Liver (tissue), 9 donors: Measurements from ENCODE around the gene SPIRE2. TPM values are rescaled to one million over a fixed set of nuclear protein-coding genes. Genes with fewer than 3 reads are reported as not detected.
"Not testable (repeated sequence)": the region's sequence is repeated elsewhere in the genome, so short reads cannot be mapped to it uniquely, and the experiment has no call there.

Experiments used
- DNase-seq: peaks from one replicate; pipeline ENCODE4 v3.0.0-alpha.2; 2017; ENCODE audit warnings: low spot score
- H3K27ac ChIP-seq, 2 donors: one replicate each; pipeline ENCODE4 v1.7.0; 2013; ENCODE audit warnings: inconsistent platforms in 2 of 2, low read length in 2 of 2, control low read depth in 1 of 2, low read depth in 1 of 2, mild to moderate bottlenecking in 1 of 2
- H3K27me3 ChIP-seq, 4 donors: one replicate each; pipeline versions ENCODE4 v1.6.1 to v1.7.0; 2013; ENCODE audit warnings: low read length in 3 of 4, inconsistent platforms in 1 of 4, mild to moderate bottlenecking in 1 of 4, moderate library complexity in 1 of 4; ENCODE audit not compliant: control insufficient read depth in 4 of 4, insufficient read depth in 4 of 4
- H3K36me3 ChIP-seq, 4 donors: one replicate each; pipeline versions ENCODE4 v1.6.1 to v1.7.0; 2013; ENCODE audit warnings: low read length in 3 of 4, mild to moderate bottlenecking in 3 of 4, low read depth in 1 of 4, moderate library complexity in 1 of 4; ENCODE audit not compliant: control insufficient read depth in 4 of 4, insufficient read depth in 3 of 4
- H3K4me1 ChIP-seq, 4 donors: one replicate each; pipeline versions ENCODE4 v1.6.1 to v1.7.0; 2013; ENCODE audit warnings: low read length in 3 of 4, mild to moderate bottlenecking in 3 of 4, moderate library complexity in 1 of 4; ENCODE audit not compliant: control insufficient read depth in 4 of 4, insufficient read depth in 4 of 4
- H3K4me3 ChIP-seq, 3 donors: one replicate each; pipeline versions ENCODE4 v1.6.1 to v1.7.0; 2013; ENCODE audit warnings: low read length in 3 of 3, control low read depth in 1 of 3, low read depth in 1 of 3, mild to moderate bottlenecking in 1 of 3
- H3K9ac ChIP-seq, 2 donors: one replicate each; pipeline ENCODE4 v1.7.0; 2013; ENCODE audit warnings: low read length in 2 of 2, mild to moderate bottlenecking in 2 of 2, moderate library complexity in 2 of 2, control low read depth in 1 of 2, low read depth in 1 of 2
- H3K9me3 ChIP-seq, 4 donors: one replicate each; pipeline versions ENCODE4 v1.6.1 to v1.7.0; 2013; ENCODE audit warnings: low read length in 3 of 4; ENCODE audit not compliant: control insufficient read depth in 4 of 4
- EGR1 ChIP-seq, 2 donors: IDR thresholded peaks; 2 replicates each; pipeline ENCODE4 v1.6.1; 2016 to 2018; ENCODE audit warnings: antibody characterized with exemption in 2 of 2, low read depth in 2 of 2
- FOXA1 ChIP-seq: IDR thresholded peaks from 2 replicates; pipeline ENCODE4 v1.6.1; 2016; ENCODE audit warnings: antibody characterized with exemption
- FOXA2 ChIP-seq: IDR thresholded peaks from 2 replicates; pipeline ENCODE4 v1.6.1; 2016; ENCODE audit warnings: antibody characterized with exemption
- JUND ChIP-seq, 2 donors: IDR thresholded peaks; 2 replicates each; pipeline ENCODE4 v1.6.1; 2016; ENCODE audit warnings: antibody characterized with exemption in 2 of 2
- RAD21 ChIP-seq, 2 donors: IDR thresholded peaks; 2 replicates each; pipeline ENCODE4 v1.6.1; 2016; ENCODE audit warnings: antibody characterized with exemption in 2 of 2, mild to moderate bottlenecking in 2 of 2
- RXRA ChIP-seq, 2 donors: IDR thresholded peaks; 2 replicates each; pipeline ENCODE4 v1.6.1; 2017 to 2018; ENCODE audit warnings: antibody characterized with exemption in 2 of 2, mild to moderate bottlenecking in 1 of 2
- SP1 ChIP-seq: IDR thresholded peaks from 2 replicates; pipeline ENCODE4 v1.6.1; 2018; ENCODE audit warnings: antibody characterized with exemption, mild to moderate bottlenecking
- TAF1 ChIP-seq: conservative IDR thresholded peaks from 2 replicates; pipeline ENCODE4 v1.6.1; 2016; ENCODE audit warnings: antibody characterized with exemption, mild to moderate bottlenecking
- YY1 ChIP-seq: IDR thresholded peaks from 2 replicates; pipeline ENCODE4 v1.6.1; 2016; ENCODE audit warnings: antibody characterized with exemption, mild to moderate bottlenecking
- WGBS: extraction: QIAGEN DNeasy Blood & Tissue Kit; methylation state at CpG from one replicate; pipeline ENCODE4 v1.1.7; 2013; 5-methylcytosine and 5-hydroxymethylcytosine counted together
- polyA plus RNA-seq, 2 donors: library from polyadenylated mRNA; stranded (reverse) in 1 of 2; unstranded in 1 of 2; fragments of 200-250 nt in 1 of 2; fragments of >200 nt in 1 of 2; fragmentation: Nextera tagmentation in 1 of 2; extraction: Ambion mirVana in 1 of 2; gene quantifications; one replicate each; pipeline versions ENCODE4 v1.2.1 to v1.2.3, GENCODE V29; 2013 to 2015
- total RNA-seq, 2 donors: library from RNA; depleted of rRNA; stranded (reverse); fragments of >200 nt; gene quantifications; one replicate each; pipeline ENCODE4 v1.2.3, GENCODE V29; 2014
- TF ChIP-seq, protein P1 (sequence below): IDR thresholded peaks from 2 replicates; pipeline ENCODE4 v1.6.1; 2016; ENCODE audit warnings: antibody characterized with exemption, mild to moderate bottlenecking
- TF ChIP-seq, protein P2 (sequence below): fragments of 150-350 bp; IDR thresholded peaks from 2 replicates; pipeline ENCODE4 v1.5.1; 2017; ENCODE audit warnings: improper control_type of control experiment, low read depth, low read length; ENCODE audit not compliant: missing input control
- TF ChIP-seq, protein P3 (sequence below): IDR thresholded peaks from 2 replicates; pipeline ENCODE4 v1.6.1; 2016; ENCODE audit warnings: antibody characterized with exemption
- TF ChIP-seq, protein P4 (sequence below): IDR thresholded peaks from 2 replicates; pipeline ENCODE4 v1.6.1; 2016; ENCODE audit warnings: antibody characterized with exemption
- donor health status: healthy.
- donor health status: healthy.
- donor health status: healthy.
- donor health status: healthy.
- donor health status: healthy.

SPIRE2 gene
- total and polyA plus RNA-seq, 4 donors: 1.7 to 7.2 (median 2.9) TPM

DNA sequence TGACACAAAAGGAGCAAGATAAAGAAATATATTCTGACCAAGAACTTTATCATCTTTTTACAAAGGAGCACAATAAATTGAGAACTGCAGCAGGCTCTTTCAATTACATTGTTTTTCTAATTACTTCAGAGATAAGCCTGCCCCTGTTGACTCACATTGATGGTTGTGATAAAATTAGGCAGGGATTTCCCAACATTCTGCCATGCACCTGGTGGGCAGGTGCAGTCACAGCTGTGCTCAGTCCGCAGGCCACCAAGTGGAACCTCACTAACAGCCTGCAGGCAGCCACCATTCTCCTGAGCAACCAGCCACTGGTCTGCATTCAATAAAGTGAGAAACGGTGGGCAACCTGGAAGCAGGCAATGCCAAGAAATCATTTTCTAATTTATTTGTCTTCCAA, 17.0 kb upstream of the SPIRE2 start:
- DNase-seq: no peak
- Histone ChIP-seq H3K9ac (no peak overlapping the region), H3K4me1 (peaks cover 2 to 9% (median 6%) of the 10 kb centered on the region in 4 donors), H3K9me3 (no peaks in the 10 kb centered on the region), H3K27ac (no peak overlapping the region), H3K27me3 (no peaks in the 10 kb centered on the region), H3K36me3 (no peaks in the 10 kb centered on the region), H3K4me3 (no peak overlapping the region)
- 81% methylated on average over 2 of the region's 2 CpGs for WGBS
- no peak for TF ChIP-seq EGR1 (IDR thresholded peaks at IDR 0.05; ENCODE audit: low read depth in 2 of 2)
- TF ChIP-seq RAD21 (IDR thresholded peaks at IDR 0.05): no peak
- no peak for TF ChIP-seq FOXA1
- TF ChIP-seq FOXA2: no peak
- no peak for TF ChIP-seq JUND (IDR thresholded peaks at IDR 0.05)
- TF ChIP-seq, protein P1, sequence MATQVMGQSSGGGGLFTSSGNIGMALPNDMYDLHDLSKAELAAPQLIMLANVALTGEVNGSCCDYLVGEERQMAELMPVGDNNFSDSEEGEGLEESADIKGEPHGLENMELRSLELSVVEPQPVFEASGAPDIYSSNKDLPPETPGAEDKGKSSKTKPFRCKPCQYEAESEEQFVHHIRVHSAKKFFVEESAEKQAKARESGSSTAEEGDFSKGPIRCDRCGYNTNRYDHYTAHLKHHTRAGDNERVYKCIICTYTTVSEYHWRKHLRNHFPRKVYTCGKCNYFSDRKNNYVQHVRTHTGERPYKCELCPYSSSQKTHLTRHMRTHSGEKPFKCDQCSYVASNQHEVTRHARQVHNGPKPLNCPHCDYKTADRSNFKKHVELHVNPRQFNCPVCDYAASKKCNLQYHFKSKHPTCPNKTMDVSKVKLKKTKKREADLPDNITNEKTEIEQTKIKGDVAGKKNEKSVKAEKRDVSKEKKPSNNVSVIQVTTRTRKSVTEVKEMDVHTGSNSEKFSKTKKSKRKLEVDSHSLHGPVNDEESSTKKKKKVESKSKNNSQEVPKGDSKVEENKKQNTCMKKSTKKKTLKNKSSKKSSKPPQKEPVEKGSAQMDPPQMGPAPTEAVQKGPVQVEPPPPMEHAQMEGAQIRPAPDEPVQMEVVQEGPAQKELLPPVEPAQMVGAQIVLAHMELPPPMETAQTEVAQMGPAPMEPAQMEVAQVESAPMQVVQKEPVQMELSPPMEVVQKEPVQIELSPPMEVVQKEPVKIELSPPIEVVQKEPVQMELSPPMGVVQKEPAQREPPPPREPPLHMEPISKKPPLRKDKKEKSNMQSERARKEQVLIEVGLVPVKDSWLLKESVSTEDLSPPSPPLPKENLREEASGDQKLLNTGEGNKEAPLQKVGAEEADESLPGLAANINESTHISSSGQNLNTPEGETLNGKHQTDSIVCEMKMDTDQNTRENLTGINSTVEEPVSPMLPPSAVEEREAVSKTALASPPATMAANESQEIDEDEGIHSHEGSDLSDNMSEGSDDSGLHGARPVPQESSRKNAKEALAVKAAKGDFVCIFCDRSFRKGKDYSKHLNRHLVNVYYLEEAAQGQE: no peak
- TF ChIP-seq, protein P2, sequence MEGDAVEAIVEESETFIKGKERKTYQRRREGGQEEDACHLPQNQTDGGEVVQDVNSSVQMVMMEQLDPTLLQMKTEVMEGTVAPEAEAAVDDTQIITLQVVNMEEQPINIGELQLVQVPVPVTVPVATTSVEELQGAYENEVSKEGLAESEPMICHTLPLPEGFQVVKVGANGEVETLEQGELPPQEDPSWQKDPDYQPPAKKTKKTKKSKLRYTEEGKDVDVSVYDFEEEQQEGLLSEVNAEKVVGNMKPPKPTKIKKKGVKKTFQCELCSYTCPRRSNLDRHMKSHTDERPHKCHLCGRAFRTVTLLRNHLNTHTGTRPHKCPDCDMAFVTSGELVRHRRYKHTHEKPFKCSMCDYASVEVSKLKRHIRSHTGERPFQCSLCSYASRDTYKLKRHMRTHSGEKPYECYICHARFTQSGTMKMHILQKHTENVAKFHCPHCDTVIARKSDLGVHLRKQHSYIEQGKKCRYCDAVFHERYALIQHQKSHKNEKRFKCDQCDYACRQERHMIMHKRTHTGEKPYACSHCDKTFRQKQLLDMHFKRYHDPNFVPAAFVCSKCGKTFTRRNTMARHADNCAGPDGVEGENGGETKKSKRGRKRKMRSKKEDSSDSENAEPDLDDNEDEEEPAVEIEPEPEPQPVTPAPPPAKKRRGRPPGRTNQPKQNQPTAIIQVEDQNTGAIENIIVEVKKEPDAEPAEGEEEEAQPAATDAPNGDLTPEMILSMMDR: no peak
- TF ChIP-seq SP1: no peak
- TF ChIP-seq TAF1: no peak
- TF ChIP-seq, protein P3, sequence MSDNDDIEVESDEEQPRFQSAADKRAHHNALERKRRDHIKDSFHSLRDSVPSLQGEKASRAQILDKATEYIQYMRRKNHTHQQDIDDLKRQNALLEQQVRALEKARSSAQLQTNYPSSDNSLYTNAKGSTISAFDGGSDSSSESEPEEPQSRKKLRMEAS: no peak
- no peak for TF ChIP-seq YY1
- TF ChIP-seq RXRA (IDR thresholded peaks at IDR 0.05): no peak

DNA sequence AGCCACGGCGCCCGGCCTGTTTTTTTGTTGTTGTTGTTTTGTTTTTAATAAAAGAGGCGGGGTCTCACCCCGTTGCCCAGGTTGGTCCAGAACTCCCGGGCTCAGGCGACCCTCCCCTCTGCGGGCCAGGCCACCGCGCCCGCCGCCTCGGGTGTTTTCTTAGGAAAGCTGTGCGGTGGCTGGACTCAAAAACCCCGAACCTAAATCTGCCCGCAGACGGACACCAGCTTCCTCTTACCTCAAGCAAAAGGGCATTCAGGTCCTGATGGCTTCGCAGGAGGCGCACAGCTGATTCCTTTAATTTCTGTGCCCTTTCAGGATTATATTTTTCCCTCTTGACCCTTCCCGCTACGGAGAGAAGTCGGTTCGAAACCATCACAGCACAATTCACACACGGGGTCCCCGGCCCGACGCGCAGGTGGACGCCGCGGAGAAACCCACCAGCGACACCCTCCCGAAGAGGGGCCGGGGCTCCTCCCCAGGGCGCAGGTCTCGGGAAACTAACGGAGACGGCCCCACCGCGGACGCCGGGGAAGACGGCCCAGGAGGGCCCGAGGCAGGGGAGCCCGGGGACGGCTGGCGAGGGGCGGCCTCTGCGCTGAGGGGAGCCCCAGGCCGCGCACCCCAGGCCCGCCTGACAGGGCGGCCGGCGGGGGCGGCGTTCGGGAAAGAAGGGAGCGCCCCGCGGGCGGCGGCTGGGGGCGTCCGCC, 12.5 kb upstream of the SPIRE2 start:
- DNase-seq: no peak
- Histone ChIP-seq H3K4me1 (peaks cover 8 to 25% (median 19%) of the 10 kb centered on the region in 4 donors), H3K4me3 (peak overlapping the region in 1 of 3 donors; percentile 94), H3K9me3 (no peaks in the 10 kb centered on the region), H3K9ac (no peak overlapping the region), H3K36me3 (no peaks in the 10 kb centered on the region), H3K27me3 (no peaks in the 10 kb centered on the region), H3K27ac (no peak overlapping the region)
- TF ChIP-seq YY1 (no peak), FOXA1 (no peak)
- TF ChIP-seq, protein P3: no peak
- TF ChIP-seq, protein P4, sequence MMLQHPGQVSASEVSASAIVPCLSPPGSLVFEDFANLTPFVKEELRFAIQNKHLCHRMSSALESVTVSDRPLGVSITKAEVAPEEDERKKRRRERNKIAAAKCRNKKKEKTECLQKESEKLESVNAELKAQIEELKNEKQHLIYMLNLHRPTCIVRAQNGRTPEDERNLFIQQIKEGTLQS: no peak
- WGBS: 7% methylated on average over 65 of the region's 65 CpGs

DNA sequence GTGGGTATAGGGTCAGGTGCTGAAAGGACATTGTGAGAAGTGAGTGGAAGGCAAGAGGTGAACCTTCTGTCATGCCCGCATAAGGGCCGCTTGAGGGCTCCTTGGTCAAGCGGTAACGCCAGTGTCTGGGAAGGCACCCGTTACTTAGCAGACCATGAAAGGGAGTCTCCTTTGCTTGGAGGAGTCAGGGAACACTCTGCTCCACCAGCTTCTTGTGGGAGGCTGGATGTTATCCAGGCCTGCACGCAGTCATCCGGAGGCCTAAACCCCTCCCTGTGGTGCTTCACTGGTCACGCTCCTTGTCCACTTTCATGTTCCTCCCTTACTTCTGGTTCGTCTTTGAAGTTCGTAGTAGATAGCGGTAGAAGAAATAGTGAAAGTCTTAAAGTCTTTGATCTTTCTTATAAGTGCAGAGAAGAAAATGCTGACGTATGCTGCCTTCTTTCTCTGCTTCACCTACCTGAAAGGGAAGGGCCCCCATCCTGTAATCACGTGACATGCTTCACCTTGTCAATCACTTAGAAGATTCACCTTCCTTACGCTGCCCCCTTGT, 9.3 kb upstream of the SPIRE2 start:
- H3K4me1 ChIP-seq: peaks cover 8 to 25% (median 19%) of the 10 kb centered on the region in 4 donors
- not testable (repeated sequence) for H3K9me3 ChIP-seq, H3K27ac ChIP-seq, H3K4me3 ChIP-seq, H3K36me3 ChIP-seq, DNase-seq, H3K9ac ChIP-seq, H3K27me3 ChIP-seq
- 88% methylated on average over 14 of the region's 14 CpGs for WGBS

DNA sequence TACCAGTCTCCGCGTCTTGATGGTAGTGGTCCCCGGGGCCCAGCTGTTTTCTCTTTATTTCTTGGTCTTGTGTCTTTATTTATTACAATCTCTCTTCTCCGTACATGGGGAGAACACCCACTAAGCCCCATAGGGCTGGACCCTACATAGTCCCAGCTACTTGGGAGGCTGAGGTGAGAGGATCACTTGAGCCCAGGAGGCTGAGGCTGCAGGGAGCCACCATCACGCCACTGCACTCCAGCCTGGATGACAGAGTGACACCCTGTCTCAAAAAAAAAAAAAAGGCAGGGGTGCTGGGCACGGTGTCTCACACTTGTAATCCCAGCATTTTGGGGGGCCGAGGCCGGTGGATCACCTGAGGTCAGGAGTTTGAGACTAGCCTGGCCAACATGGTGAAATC, 8.8 kb upstream of the SPIRE2 start:
- not testable (repeated sequence) for DNase-seq, H3K9me3 ChIP-seq, H3K27me3 ChIP-seq, H3K9ac ChIP-seq, H3K36me3 ChIP-seq, H3K27ac ChIP-seq, H3K4me3 ChIP-seq
- H3K4me1 ChIP-seq: peaks cover 8 to 25% (median 19%) of the 10 kb centered on the region in 4 donors
- 97% methylated on average over 8 of the region's 8 CpGs for WGBS
